WERI-Rb-1 (cell line): Measurements from ENCODE around the gene THSD1.

ENCODE experiments used
- DNase-seq: peaks from one replicate; pipeline ENCODE4 v3.0.0-alpha.2; 2020
- H3K27ac ChIP-seq: fragments of 250-450 bp; sonication (Bioruptor Pico); 2 replicates; pipeline ENCODE4 v1.5.1; 2020; ENCODE audit warnings: mild to moderate bottlenecking, moderate library complexity
- H3K27me3 ChIP-seq: fragments of 250-450 bp; sonication (Bioruptor Pico); 2 replicates; pipeline ENCODE4 v1.5.1; 2021; ENCODE audit warnings: mild to moderate bottlenecking, low read depth, moderate library complexity; ENCODE audit not compliant: insufficient read depth, severe bottlenecking
- H3K36me3 ChIP-seq: fragments of 250-450 bp; sonication (Bioruptor Pico); 2 replicates; pipeline ENCODE4 v1.5.1; 2020; ENCODE audit warnings: mild to moderate bottlenecking, moderate library complexity
- H3K4me3 ChIP-seq: 2 replicates; pipeline ENCODE4 v1.5.1; 2011; ENCODE audit warnings: low read depth, mild to moderate bottlenecking, control low read depth, low read length
- H3K9me3 ChIP-seq: fragments of 250-450 bp; sonication (Bioruptor Pico); 2 replicates; pipeline ENCODE4 v1.5.1; 2021; ENCODE audit warnings: mild to moderate bottlenecking, moderate library complexity; ENCODE audit not compliant: severe bottlenecking
- TF ChIP-seq, protein P1 (sequence below): IDR thresholded peaks from 2 replicates; pipeline ENCODE4 v1.5.1; 2011; ENCODE audit warnings: low read depth, mild to moderate bottlenecking, control low read depth, inconsistent platforms, low read length

THSD1 gene

DNA sequence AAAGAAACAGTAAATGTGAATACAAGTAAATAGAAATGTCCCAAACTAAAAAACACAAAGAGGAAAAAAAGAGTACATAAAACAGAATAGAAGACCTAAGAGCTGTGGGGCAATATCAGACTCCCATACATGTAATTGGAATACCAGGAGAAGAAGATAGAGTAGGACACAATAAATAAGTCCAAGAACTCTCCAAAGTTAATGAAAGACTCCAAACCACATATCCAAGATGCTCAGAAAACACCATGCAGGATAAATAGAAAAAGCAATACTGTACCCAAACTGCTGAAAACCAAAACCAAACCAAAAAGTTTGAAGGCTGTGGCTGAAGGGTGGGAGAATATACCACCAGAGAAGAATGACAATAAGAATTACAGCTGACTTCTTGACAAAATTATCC lies 18.3 kb downstream of the THSD1 start:
- no peaks in the 10 kb centered on the region for H3K27me3 ChIP-seq
- TF ChIP-seq, protein P1, sequence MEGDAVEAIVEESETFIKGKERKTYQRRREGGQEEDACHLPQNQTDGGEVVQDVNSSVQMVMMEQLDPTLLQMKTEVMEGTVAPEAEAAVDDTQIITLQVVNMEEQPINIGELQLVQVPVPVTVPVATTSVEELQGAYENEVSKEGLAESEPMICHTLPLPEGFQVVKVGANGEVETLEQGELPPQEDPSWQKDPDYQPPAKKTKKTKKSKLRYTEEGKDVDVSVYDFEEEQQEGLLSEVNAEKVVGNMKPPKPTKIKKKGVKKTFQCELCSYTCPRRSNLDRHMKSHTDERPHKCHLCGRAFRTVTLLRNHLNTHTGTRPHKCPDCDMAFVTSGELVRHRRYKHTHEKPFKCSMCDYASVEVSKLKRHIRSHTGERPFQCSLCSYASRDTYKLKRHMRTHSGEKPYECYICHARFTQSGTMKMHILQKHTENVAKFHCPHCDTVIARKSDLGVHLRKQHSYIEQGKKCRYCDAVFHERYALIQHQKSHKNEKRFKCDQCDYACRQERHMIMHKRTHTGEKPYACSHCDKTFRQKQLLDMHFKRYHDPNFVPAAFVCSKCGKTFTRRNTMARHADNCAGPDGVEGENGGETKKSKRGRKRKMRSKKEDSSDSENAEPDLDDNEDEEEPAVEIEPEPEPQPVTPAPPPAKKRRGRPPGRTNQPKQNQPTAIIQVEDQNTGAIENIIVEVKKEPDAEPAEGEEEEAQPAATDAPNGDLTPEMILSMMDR, result no peak
- DNase-seq, result no peak
- H3K4me3 ChIP-seq, result no peak overlapping the region
- no peak overlapping the region for H3K27ac ChIP-seq
- H3K36me3 ChIP-seq, result no peaks in the 10 kb centered on the region
- no peaks in the 10 kb centered on the region for H3K9me3 ChIP-seq

DNA sequence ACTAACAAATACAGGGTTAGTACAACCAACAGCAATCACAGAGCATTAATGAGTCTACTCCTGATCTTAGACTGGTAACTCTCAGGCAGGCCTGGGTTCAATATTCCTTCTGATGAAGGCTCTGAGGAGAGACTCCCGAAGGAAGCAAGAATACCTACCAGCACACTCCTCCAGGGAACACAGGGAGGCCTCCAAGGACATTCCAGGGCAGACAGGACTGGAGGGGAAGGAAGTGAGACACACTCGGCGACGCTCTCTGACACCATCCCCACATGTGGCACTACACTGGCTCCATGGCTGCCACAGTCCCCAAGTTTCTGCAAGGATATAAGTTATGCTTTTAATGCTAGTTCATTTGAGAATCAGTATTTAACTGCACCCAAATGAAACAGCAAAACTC lies 20.1 kb downstream of the THSD1 start:
- TF ChIP-seq, protein P1, result no peak
- no peaks in the 10 kb centered on the region for H3K36me3 ChIP-seq
- H3K27me3 ChIP-seq, result no peaks in the 10 kb centered on the region
- no peaks in the 10 kb centered on the region for H3K9me3 ChIP-seq
- DNase-seq, result no peak
- H3K4me3 ChIP-seq, result no peak overlapping the region
- no peak overlapping the region for H3K27ac ChIP-seq

DNA sequence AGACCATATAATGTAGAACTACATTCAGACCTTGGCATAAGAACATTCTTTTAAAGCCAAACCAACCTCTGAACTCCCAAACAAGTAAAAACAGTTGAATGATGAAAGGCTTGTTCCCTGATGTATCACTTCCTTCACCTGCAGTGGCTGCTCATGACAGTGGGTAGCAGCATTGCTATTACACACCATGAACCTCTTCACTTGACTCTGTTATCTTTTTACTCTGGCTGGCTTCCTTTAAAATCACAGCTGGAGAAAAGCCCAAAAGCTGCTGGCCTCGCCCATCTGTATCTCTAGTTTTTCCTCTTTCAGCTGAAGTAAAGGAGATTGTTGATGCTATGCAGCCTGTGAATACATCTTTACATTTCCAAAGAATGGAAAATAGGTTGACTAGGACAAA lies 22.6 kb downstream of the THSD1 start:
- H3K4me3 ChIP-seq, result no peak overlapping the region
- H3K9me3 ChIP-seq, result no peaks in the 10 kb centered on the region
- DNase-seq, result no peak
- H3K27ac ChIP-seq, result no peak overlapping the region
- no peaks in the 10 kb centered on the region for H3K36me3 ChIP-seq
- no peaks in the 10 kb centered on the region for H3K27me3 ChIP-seq
- TF ChIP-seq, protein P1, result no peak

DNA sequence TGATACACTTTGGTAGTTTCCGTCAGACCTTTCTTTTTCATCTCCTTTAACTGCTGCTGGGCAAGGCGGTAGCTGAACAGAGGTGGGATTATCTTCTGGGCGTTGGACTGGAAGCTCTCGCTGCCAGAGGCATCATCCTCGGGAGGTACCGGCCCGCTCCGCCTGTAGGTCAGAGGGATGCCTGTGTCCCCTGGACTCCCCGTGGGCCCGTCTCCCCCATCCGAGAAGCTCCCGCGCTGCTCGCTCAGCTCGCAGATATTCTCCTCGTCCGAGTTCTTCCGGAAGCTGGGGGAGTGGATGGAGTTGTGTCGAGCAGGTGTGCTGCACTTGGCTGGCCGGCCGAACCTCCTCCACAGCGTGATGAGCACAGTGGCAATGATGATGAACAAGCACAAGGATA lies 27.7 kb downstream of the THSD1 start:
- no peaks in the 10 kb centered on the region for H3K27me3 ChIP-seq
- H3K4me3 ChIP-seq, result no peak overlapping the region
- DNase-seq, result no peak
- TF ChIP-seq, protein P1, result no peak
- no peaks in the 10 kb centered on the region for H3K9me3 ChIP-seq
- H3K36me3 ChIP-seq, result no peaks in the 10 kb centered on the region
- H3K27ac ChIP-seq, result no peak overlapping the region

DNA sequence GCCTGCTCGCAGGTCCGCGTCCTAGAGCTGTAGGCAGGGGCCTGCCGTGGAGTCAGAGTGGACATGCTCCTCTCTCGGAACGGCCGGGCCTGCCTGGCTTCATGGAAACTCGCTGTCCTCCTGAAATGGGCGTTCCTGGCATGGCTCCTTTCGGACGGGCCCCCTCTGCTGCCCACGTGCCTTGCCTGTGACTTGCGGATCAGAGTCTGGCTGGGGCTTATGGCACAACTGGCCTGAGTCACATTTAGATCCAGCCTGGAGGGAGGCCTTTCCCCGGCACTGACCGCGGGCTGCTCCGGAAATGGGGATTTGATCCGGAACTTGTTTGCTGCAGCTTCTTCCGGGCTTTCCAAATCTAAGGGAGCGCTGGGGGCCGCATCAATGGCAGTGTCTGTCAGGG lies 28.1 kb downstream of the THSD1 start:
- TF ChIP-seq, protein P1, result no peak
- H3K27me3 ChIP-seq, result no peaks in the 10 kb centered on the region

DNA sequence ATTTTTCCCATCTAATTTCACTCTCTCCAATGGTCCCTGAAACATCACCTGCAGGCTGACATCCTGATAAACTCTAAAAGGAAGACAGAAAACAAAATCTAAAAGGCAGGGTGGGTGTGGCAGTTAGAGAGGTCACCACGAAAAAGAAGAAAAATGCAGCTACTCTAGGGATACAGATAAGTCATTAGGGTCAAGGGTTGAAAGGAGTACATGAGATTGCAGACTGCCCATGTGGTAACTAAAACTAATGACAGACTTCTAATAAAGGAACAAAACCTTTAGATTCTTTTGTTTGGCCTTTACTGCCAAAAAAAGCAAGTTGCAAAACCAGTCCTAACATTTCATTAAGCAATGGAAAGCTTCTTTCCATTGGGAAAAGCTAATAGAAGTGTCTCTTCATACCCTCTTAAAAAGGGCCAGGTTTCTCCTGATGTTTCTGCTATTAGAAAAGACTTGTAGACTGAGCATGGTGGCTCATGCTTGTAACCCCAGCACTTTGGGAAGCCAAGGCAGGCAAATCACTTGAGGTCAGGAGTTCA lies 31.0 kb downstream of the THSD1 start:
- no peak overlapping the region for H3K27ac ChIP-seq
- H3K36me3 ChIP-seq, result no peaks in the 10 kb centered on the region
- TF ChIP-seq, protein P1, result no peak
- H3K4me3 ChIP-seq, result no peak overlapping the region
- no peak for DNase-seq
- H3K27me3 ChIP-seq, result no peaks in the 10 kb centered on the region
- H3K9me3 ChIP-seq, result no peaks in the 10 kb centered on the region

More for the DNA sequence above, 28.1 kb downstream of the THSD1 start:
- Histone ChIP-seq H3K9me3 (no peaks in the 10 kb centered on the region), H3K4me3 (no peak overlapping the region), H3K36me3 (no peaks in the 10 kb centered on the region), H3K27ac (no peak overlapping the region)
- no peak for DNase-seq
